Neuronal stem cell (in vitro differentiated cells): ENCODE measurements around the gene KLKB1.
A peak's percentile ranks its signal among the peaks of the same experiment; 100 is the strongest.

ENCODE experiments used
- DNase-seq: peaks from one replicate; pipeline ENCODE4 v3.0.0-alpha.2; 2013; ENCODE audit warnings: low spot score
- H2AFZ ChIP-seq: one replicate; pipeline ENCODE4 v1.6.1; 2013; ENCODE audit warnings: mild to moderate bottlenecking, low read length, inconsistent platforms
- H2AK5ac ChIP-seq: 2 replicates; pipeline ENCODE4 v1.6.1; 2013; ENCODE audit warnings: low read depth, mild to moderate bottlenecking, inconsistent platforms, low read length, moderate library complexity, mixed read lengths
- H2BK120ac ChIP-seq: 2 replicates; pipeline ENCODE4 v1.6.1; 2013; ENCODE audit warnings: low read depth, mild to moderate bottlenecking, inconsistent platforms, low read length, moderate library complexity, mixed read lengths
- H2BK12ac ChIP-seq: one replicate; pipeline ENCODE4 v1.6.1; 2013; ENCODE audit warnings: low read length, inconsistent platforms
- H2BK15ac ChIP-seq: 2 replicates; pipeline ENCODE4 v1.6.1; 2013; ENCODE audit warnings: mild to moderate bottlenecking, low read length, inconsistent platforms, mixed read lengths
- H2BK5ac ChIP-seq: one replicate; pipeline ENCODE4 v1.6.1; 2013; ENCODE audit warnings: inconsistent platforms, mild to moderate bottlenecking, low read length, moderate library complexity
- H3K14ac ChIP-seq: one replicate; pipeline ENCODE4 v1.6.1; 2013; ENCODE audit warnings: low read length, inconsistent platforms
- H3K18ac ChIP-seq: 2 replicates; pipeline ENCODE4 v1.6.1; 2013; ENCODE audit warnings: low read length, inconsistent platforms
- H3K23ac ChIP-seq: 2 replicates; pipeline ENCODE4 v1.6.1; 2013; ENCODE audit warnings: low read depth, mild to moderate bottlenecking, mixed read lengths, low read length, inconsistent platforms; ENCODE audit not compliant: poor library complexity
- H3K27ac ChIP-seq: replicated peaks from 3 replicates; pipeline ENCODE4 v1.5.1; 2013; ENCODE audit warnings: low read length, inconsistent platforms
- H3K27me3 ChIP-seq, 3 experiments: 2 replicates each; pipeline ENCODE4 v1.6.1; 2013; ENCODE audit warnings: low read length in 3 of 3, mild to moderate bottlenecking in 2 of 3, inconsistent platforms in 1 of 3, low read depth in 1 of 3, mixed read lengths in 1 of 3, moderate library complexity in 1 of 3; ENCODE audit not compliant: control insufficient read depth in 3 of 3, insufficient read depth in 3 of 3
- H3K36me3 ChIP-seq, 2 donors: replicated peaks in 1 of 2; 2 replicates each; pipeline ENCODE4 v1.6.1; 2013; ENCODE audit warnings: low read length in 2 of 2; ENCODE audit not compliant: control insufficient read depth in 2 of 2, insufficient read depth in 2 of 2
- H3K4ac ChIP-seq: 2 replicates; pipeline ENCODE4 v1.6.1; 2013; ENCODE audit warnings: inconsistent platforms, mild to moderate bottlenecking, low read length, moderate library complexity
- H3K4me1 ChIP-seq, 2 donors: 1 replicate in 1 of 2; 2 replicates in 1 of 2; pipeline ENCODE4 v1.6.1; 2013; ENCODE audit warnings: low read length in 2 of 2, low read depth in 1 of 2; ENCODE audit not compliant: control insufficient read depth in 2 of 2, insufficient read depth in 1 of 2
- H3K4me2 ChIP-seq: one replicate; pipeline ENCODE4 v1.6.1; 2013; ENCODE audit warnings: mild to moderate bottlenecking, low read length, inconsistent platforms; ENCODE audit not compliant: insufficient read depth, poor library complexity, severe bottlenecking
- H3K4me3 ChIP-seq, 2 donors: 2 replicates each; pipeline ENCODE4 v1.5.1; 2013; ENCODE audit warnings: low read length in 2 of 2, mild to moderate bottlenecking in 2 of 2, inconsistent platforms in 1 of 2, moderate library complexity in 1 of 2
- H3K79me1 ChIP-seq: one replicate; pipeline ENCODE4 v1.6.1; 2013; ENCODE audit warnings: low read depth, mild to moderate bottlenecking, inconsistent platforms, low read length, moderate library complexity
- H3K9ac ChIP-seq: one replicate; pipeline ENCODE4 v1.6.1; 2013; ENCODE audit warnings: mild to moderate bottlenecking, low read depth, low read length, inconsistent platforms; ENCODE audit not compliant: poor library complexity
- H3K9me3 ChIP-seq, 2 donors: replicated peaks in 1 of 2; 2 replicates each; pipeline versions ENCODE3 to v1.6.1; 2013; ENCODE audit warnings: low read length in 2 of 2, mild to moderate bottlenecking in 2 of 2, inconsistent platforms in 1 of 2, low read depth in 1 of 2, mixed read lengths in 1 of 2, moderate library complexity in 1 of 2; ENCODE audit not compliant: control insufficient read depth in 2 of 2, insufficient read depth in 1 of 2
- H4K8ac ChIP-seq: one replicate; pipeline ENCODE4 v1.6.1; 2013; ENCODE audit warnings: low read depth, mild to moderate bottlenecking, inconsistent platforms, low read length, moderate library complexity
- H4K91ac ChIP-seq: one replicate; pipeline ENCODE4 v1.6.1; 2013; ENCODE audit warnings: low read length, low read depth, mild to moderate bottlenecking, inconsistent platforms; ENCODE audit not compliant: poor library complexity
- WGBS, 2 donors: extraction: QIAGEN DNeasy Blood & Tissue Kit; methylation state at CpG; one replicate each; pipeline ENCODE4 v1.1.7; 2013; ENCODE audit warnings: missing lambda C conversion rate in 2 of 2, mixed read lengths in 1 of 2; ENCODE audit not compliant: insufficient read length in 2 of 2, insufficient replicate concordance in 1 of 2; ENCODE audit errors: extremely low coverage in 2 of 2; 5-methylcytosine and 5-hydroxymethylcytosine counted together

KLKB1 gene

DNA sequence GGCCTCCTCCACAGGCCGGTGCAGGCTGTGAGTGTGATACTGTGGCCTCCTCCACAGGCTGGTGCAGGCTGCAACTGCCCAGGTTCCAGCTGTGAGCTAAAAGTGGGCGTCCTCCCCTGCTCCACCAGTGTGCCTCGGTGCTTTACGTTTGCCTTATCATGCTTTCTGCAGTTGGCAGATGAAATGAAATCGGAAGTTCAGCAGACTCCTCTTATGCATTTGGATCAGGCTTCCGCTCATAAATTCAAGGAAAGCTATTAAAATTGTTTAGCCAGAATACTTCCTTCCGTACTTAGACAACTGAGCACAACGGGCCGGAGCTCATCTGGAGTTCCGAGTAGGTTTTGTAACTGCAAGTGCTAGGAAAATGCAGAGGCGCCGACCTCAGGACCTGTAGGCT is 23.9 kb upstream of the KLKB1 start:
- Histone ChIP-seq H2BK15ac (no peak overlapping the region), H3K27me3 (peaks cover 0 to 2% (median 0%) of the 10 kb centered on the region in 3 experiments), H3K9ac (peak overlapping the region; percentile 80), H3K79me1 (no peaks in the 10 kb centered on the region), H3K18ac (peak overlapping the region; percentile 70), H3K9me3 (peaks cover 0 to 7% of the 10 kb centered on the region in 2 donors), H2AK5ac (peak overlapping the region; percentile 70), H3K4me1 (peaks cover 0 to 5% of the 10 kb centered on the region in 2 donors), H4K8ac (no peak overlapping the region), H2BK5ac (no peak overlapping the region), H3K4me3 (no peak overlapping the region), H3K4me2 (no peak overlapping the region), H2BK120ac (no peak overlapping the region), H3K14ac (no peak overlapping the region), H3K4ac (no peak overlapping the region), H3K23ac (no peak overlapping the region), H2AFZ (no peak overlapping the region), H3K36me3 (peaks cover 0 to 3% of the 10 kb centered on the region in 2 donors), H3K27ac (no peak overlapping the region), H4K91ac (no peak overlapping the region), H2BK12ac (no peak overlapping the region)
- DNase-seq = no peak
- no CpG with 5 or more reads among the region's 12 CpGs for WGBS, 2 donors

DNA sequence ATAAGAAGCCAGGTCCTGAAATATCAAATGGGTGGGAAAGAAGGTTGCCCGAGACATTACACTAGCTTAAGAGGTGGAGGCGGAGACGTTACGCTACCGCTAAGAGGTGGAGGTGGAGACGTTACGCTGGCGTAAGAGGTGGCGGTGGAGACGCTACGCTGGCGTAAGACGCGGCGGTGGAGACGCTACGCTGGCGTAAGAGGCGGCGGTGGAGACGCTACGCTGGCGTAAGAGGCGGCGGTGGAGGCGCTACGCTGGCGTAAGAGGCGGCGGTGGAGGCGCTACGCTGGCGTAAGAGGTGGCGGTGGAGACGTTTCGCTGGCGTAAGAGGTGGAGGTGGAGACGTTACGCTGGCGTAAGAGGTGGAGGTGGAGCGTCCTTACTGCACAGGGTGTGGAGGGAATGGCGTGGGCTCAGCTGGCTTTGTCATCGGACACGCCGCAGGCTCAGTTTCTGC is 23.2 kb upstream of the KLKB1 start:
- no peak overlapping the region for H3K14ac ChIP-seq
- no peak overlapping the region for H3K4ac ChIP-seq
- no peak overlapping the region for H4K8ac ChIP-seq
- no peak overlapping the region for H3K18ac ChIP-seq
- H2BK15ac ChIP-seq = no peak overlapping the region
- no peak overlapping the region for H2AFZ ChIP-seq
- H3K36me3 ChIP-seq = peaks cover 0 to 3% of the 10 kb centered on the region in 2 donors
- DNase-seq = no peak
- H3K27me3 ChIP-seq = peaks cover 0 to 2% (median 0%) of the 10 kb centered on the region in 3 experiments
- H2AK5ac ChIP-seq = no peak overlapping the region
- H3K4me3 ChIP-seq = no peak overlapping the region
- no peaks in the 10 kb centered on the region for H3K79me1 ChIP-seq
- no peak overlapping the region for H2BK12ac ChIP-seq
- no peak overlapping the region for H3K27ac ChIP-seq
- no peak overlapping the region for H3K4me2 ChIP-seq
- peaks cover 4 to 10% of the 10 kb centered on the region in 2 donors for H3K9me3 ChIP-seq
- H2BK120ac ChIP-seq = no peak overlapping the region
- no peak overlapping the region for H3K23ac ChIP-seq
- no peak overlapping the region for H3K9ac ChIP-seq
- no peak overlapping the region for H4K91ac ChIP-seq
- peaks cover 0 to 5% of the 10 kb centered on the region in 2 donors for H3K4me1 ChIP-seq
- WGBS, 2 donors = no CpG with 5 or more reads among the region's 45 CpGs
- H2BK5ac ChIP-seq = no peak overlapping the region

GRCh38 chr4:186204686-186205085 is 22.6 kb upstream of the KLKB1 start:
- peaks cover 0 to 2% (median 0%) of the 10 kb centered on the region in 3 experiments for H3K27me3 ChIP-seq
- H2BK12ac ChIP-seq = no peak overlapping the region
- H3K23ac ChIP-seq = no peak overlapping the region
- H3K4me1 ChIP-seq = peaks cover 0 to 5% of the 10 kb centered on the region in 2 donors
- H2BK15ac ChIP-seq = no peak overlapping the region
- WGBS, 2 donors = no CpG with 5 or more reads among the region's 13 CpGs
- no peak overlapping the region for H3K14ac ChIP-seq
- H3K36me3 ChIP-seq = peaks cover 0 to 3% of the 10 kb centered on the region in 2 donors
- peak overlapping the region; percentile 95 for H4K8ac ChIP-seq
- no peak overlapping the region for H4K91ac ChIP-seq
- no peak overlapping the region for H3K4ac ChIP-seq
- no peak overlapping the region for H2BK5ac ChIP-seq
- H3K4me2 ChIP-seq = no peak overlapping the region
- H3K4me3 ChIP-seq = no peak overlapping the region
- H3K9me3 ChIP-seq = peaks cover 7 to 10% of the 10 kb centered on the region in 2 donors
- no peaks in the 10 kb centered on the region for H3K79me1 ChIP-seq
- peak overlapping the region; percentile 58 for H3K18ac ChIP-seq
- no peak for DNase-seq
- H2AFZ ChIP-seq = no peak overlapping the region
- H3K9ac ChIP-seq = no peak overlapping the region
- no peak overlapping the region for H2BK120ac ChIP-seq
- no peak overlapping the region for H2AK5ac ChIP-seq
- no peak overlapping the region for H3K27ac ChIP-seq

DNA sequence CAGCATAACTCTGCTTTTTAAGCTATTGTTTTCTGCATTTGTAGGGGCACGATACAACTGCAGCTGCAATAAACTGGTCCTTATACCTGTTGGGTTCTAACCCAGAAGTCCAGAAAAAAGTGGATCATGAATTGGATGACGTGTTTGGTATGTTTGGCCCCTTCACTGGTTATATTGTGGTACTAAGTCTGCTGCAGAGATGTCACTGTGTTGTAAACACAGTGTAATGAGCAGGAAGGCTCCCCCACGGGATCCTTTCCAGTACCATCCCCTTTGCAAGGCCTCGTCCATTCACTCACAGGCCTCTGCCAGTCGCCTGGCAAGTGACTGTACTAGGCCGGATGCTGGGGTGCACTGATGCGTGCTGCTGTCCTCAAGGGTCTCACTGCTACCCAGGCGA is 22.2 kb upstream of the KLKB1 start:
- Histone ChIP-seq H3K36me3 (peaks cover 0 to 3% of the 10 kb centered on the region in 2 donors), H3K4ac (no peak overlapping the region), H3K27me3 (peaks cover 0 to 2% (median 0%) of the 10 kb centered on the region in 3 experiments), H2BK120ac (no peak overlapping the region), H2BK15ac (no peak overlapping the region), H3K14ac (no peak overlapping the region), H4K91ac (no peak overlapping the region), H3K4me2 (no peak overlapping the region), H2AK5ac (no peak overlapping the region), H2BK5ac (no peak overlapping the region), H3K9ac (no peak overlapping the region), H3K27ac (no peak overlapping the region), H3K9me3 (peaks cover 7 to 10% of the 10 kb centered on the region in 2 donors), H3K23ac (no peak overlapping the region), H2BK12ac (no peak overlapping the region), H4K8ac (no peak overlapping the region), H3K4me3 (no peak overlapping the region), H3K79me1 (no peaks in the 10 kb centered on the region), H3K4me1 (peaks cover 0 to 5% of the 10 kb centered on the region in 2 donors), H3K18ac (no peak overlapping the region), H2AFZ (peak overlapping the region; percentile 29)
- DNase-seq = no peak
- no CpG with 5 or more reads among the region's 8 CpGs for WGBS, 2 donors
